ENCODE measurements around the gene EIF2B4.
"Not testable (repeated sequence)": the region's sequence is repeated elsewhere in the genome, so short reads cannot be mapped to it uniquely, and the experiment has no call there.

Gene EIF2B4

GRCh38 chr2:27336173-27336572, 34.0 kb downstream of the EIF2B4 start:
- no peak for DNase-seq (ENCODE audit: low spot score)

- DNase-seq (ENCODE audit: low spot score) = no peak
Measured at GRCh38 chr2:27335311-27335710, 34.8 kb downstream of the EIF2B4 start.

DNA sequence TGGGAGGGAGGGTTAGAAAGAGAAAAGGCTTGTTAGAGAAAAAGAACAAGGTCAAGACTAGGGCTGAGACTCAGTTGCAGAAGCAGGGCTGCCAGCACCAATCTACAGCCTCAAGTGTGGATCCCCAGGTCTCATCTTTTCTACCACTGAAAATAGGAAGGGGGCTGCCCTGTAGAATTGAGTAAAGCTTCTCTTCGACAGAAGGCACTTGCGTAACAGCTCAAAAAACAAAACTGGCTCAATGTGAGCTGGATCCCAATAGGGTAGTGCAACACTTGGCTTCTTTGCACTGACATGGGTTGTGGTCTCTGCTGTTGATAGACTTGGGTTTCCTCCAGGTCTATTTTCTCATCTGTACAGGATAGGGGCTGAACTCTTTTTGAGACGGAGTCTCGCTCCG, 45.4 kb downstream of the EIF2B4 start:
- DNase-seq (ENCODE audit: low spot score) = no peak

GRCh38 chr2:27323596-27324285, 46.4 kb downstream of the EIF2B4 start:
- DNase-seq (ENCODE audit: low spot score) = no peak

- peak; percentile 97 for DNase-seq (ENCODE audit: low spot score)
Measured at GRCh38 chr2:27322766-27323595, 47.2 kb downstream of the EIF2B4 start, which contains the start of gene MPV17. Gene MPV17, minus strand, starts transcription at chr2:27323097. Its CDS starts 580 bp downstream, at chr2:27322517.

DNA sequence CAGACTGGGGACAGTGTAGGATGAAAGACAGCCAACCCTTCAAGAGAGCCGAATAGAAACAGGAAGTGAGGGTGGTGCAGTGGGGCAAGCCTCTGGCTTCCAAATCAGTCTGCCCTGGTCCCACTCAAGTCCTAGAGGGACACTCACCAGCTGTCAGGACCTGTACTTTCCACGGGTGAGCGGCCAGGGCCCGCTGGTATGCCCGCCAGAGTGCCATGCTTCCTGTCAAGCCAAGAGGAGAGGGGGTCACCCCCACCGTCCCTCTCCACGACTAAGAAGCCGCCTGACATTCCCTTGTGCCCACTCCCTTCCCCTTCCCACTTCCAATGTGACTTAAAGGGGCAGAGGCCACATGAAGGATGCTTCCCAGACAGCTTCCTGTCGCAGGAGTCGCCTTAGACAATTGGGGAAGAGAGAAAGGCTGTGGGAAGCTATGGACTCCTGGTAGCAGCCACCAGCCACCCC, 47.8 kb downstream of the EIF2B4 start:
- DNase-seq (ENCODE audit: low spot score) = no peak

- peak; percentile 83 for DNase-seq (ENCODE audit: low spot score)
Measured at GRCh38 chr2:27320958-27321543, 49.1 kb downstream of the EIF2B4 start.

- DNase-seq (ENCODE audit: low spot score) = not testable (repeated sequence)
Measured at GRCh38 chr2:27319839-27320238, 50.3 kb downstream of the EIF2B4 start.

- no peak for DNase-seq (ENCODE audit: low spot score)
Measured at GRCh38 chr2:27316655-27317412, 53.3 kb downstream of the EIF2B4 start.

- DNase-seq (ENCODE audit: low spot score) = no peak
Measured at GRCh38 chr2:27315122-27315521, 55.0 kb downstream of the EIF2B4 start.

GRCh38 chr2:27314709-27315108, 55.4 kb downstream of the EIF2B4 start:
- DNase-seq (ENCODE audit: low spot score) = no peak
